ENCODE results near the gene SH3BGR.
"Not testable (repeated sequence)": the region's sequence is repeated elsewhere in the genome, so short reads cannot be mapped to it uniquely, and the experiment has no call there.

Gene SH3BGR

DNA sequence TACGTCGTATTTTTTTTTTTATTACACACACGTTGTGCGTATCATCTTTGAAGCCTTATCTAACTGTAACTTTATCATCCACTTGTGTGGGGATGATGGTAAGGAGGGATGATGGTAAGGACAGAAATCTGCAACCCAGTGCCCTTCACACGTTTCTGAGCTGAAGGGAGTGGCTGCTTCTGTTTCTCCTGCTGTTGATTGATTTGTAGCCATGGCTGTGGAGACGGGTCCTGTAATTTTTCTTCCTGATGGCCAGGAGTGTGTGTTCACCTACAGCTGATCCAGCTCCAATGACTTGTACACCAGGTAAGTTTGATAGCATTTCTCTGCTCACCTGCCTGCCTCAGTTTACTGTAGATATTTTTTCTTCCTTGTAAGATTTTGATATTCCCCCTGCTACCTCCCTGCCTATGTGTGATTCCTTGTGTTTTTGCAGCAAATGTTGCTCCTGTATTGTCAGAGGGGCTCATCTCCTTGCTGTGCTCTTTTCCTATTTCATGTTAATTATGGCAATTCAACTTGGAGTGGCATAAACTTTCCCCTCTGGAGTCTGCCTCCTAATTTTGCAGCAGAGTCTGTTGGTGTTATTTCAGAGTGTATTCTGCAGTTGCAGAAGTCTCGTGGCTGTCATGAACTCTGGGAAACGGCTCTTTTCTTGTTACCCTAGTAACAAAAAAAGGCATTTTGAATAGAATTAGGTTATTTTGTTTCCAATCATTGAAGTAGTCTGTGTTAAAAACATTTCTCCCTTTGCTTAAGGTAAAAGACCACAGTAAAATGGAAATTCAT lies 64.1 kb downstream of the SH3BGR start:
- no peak for DNase-seq (ENCODE audit: low read depth)

- DNase-seq (ENCODE audit: low read depth): peak; percentile 12
Observed at GRCh38 chr21:39518055-39518846, 66.5 kb downstream of the SH3BGR start.

DNA sequence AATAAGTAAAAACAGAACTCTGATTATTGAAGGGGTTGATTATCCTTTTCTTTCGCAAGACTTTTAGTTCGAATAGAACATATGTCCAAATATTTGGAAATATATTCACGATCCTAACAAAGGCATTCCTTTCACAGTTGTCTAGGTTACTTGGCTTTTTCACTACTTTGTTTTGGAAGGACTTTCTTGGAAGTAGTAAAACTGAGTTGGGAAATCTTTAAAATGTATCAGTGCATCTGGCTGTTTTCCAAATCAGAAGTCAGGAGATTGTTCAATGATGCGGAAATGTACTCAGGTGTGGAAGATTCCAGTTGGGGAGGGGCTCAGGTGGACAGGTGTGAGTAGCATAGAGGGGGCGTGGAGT lies 67.1 kb downstream of the SH3BGR start:
- no peak for DNase-seq (ENCODE audit: low read depth)

- DNase-seq (ENCODE audit: low read depth): no peak
Observed at GRCh38 chr21:39519835-39520234, 68.1 kb downstream of the SH3BGR start.

- DNase-seq (ENCODE audit: low read depth): no peak
Observed at GRCh38 chr21:39523399-39523798, 71.6 kb downstream of the SH3BGR start.

DNA sequence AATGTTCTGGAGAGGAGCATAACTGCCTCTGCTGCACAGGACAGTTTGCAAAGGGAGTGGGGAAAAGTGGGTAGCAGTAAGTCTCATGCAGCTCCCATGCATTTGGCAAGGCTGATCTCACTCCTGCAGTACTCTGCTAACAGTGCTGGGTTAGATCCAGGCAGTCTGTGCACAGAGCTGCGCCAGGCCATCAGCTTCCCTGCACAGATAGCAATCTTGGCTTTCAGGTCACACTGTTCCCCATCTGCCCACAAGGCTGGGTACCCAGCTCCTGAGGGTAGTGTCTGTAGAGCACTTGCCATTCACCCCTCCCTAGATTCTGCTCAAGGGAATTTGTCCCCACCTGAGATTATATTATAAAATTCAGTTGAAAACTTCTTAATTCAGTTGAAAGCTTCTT lies 72.1 kb downstream of the SH3BGR start:
- DNase-seq (ENCODE audit: low read depth): no peak

GRCh38 chr21:39525129-39525528 lies 73.4 kb downstream of the SH3BGR start:
- no peak for DNase-seq (ENCODE audit: low read depth)

GRCh38 chr21:39525601-39526000 lies 73.8 kb downstream of the SH3BGR start:
- no peak for DNase-seq (ENCODE audit: low read depth)

DNA sequence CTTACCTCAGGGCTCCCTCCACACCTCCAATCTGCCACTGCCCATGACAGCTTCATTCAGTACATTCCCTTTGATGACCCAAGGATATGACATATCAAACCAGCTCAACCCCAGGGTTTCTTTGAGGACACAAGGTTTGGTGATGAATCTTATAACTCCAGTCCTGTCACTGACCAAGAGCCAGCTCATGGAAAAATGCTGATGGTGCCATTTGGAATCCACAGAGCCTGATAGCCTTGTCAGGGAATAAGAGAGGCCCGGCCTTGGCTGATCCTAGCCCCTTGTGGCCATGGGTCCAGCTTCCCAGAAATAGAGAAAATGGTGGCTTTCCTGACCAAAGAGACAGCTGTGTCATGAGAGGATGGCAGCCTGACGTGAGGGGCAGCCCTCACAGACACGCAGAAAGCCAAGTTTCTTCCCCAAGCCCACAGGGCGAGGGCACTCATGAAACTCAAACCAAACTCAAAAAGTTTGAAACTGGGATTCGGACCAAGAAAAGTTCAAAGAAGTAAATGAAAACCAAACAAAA lies 75.4 kb downstream of the SH3BGR start:
- no peak for DNase-seq (ENCODE audit: low read depth)

GRCh38 chr21:39527664-39528381 lies 76.1 kb downstream of the SH3BGR start:
- DNase-seq (ENCODE audit: low read depth): no peak

- no peak for DNase-seq (ENCODE audit: low read depth)
Observed at GRCh38 chr21:39529026-39529425, 77.3 kb downstream of the SH3BGR start.

GRCh38 chr21:39531064-39531463 lies 79.3 kb downstream of the SH3BGR start:
- no peak for DNase-seq (ENCODE audit: low read depth)

DNA sequence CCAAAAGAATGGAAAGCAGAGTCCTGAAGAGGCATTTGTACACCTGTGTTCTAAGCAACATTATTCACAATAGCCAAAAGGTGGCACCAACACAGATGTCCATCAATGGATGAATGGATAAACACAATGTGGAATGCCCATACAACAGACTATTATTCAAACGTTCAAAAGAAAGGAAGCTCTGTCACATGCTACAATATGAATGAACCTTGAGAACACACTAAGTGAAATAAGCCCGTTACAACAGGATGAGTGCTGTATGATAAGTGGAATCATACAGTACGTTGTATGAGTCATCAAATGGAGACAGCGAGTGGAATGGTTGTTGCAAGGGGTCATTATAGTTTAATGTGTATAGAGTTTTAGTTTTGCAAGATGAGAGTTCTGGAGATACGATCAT lies 80.1 kb downstream of the SH3BGR start:
- no peak for DNase-seq (ENCODE audit: low read depth)

DNA sequence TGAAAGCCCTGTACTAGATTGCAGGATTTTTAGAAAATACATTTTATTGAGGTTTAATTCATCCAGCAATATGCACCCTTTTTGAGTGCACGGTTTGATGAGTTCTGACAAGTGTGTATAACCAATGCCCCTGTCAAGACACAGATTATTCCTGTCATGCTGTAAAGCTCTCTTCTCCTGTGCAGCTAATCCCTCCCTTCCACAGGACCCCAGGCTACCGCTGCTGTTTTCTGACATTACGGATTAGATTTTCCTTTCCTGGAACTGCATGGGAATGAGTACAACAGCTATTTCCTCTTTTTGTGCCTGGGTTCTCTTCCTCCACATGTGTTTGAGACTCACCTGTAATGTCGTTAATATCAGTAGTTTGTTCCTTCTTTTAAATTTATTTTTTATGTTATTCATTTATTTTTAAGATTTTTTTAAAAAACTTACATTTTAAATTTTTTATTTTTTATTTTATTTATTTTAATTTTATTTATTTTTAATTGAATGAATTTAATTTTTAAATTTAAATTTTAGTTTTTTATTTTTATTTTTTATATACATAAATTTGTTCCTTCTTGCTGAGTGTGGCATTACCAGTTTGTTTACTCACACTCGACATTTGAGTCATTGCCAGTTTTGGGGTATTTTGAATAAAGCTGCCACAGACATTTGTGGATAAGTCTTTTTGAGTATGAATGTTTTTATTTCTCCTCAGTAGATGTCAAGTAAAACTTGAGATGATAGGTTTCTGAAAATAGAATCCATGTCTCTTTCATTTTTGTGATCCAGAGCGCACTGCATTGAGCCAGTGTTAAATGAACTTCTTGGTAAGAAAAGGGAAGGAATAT lies 82.0 kb downstream of the SH3BGR start:
- no peak for DNase-seq (ENCODE audit: low read depth)

- no peak for DNase-seq (ENCODE audit: low read depth)
Observed at GRCh38 chr21:39535646-39536437, 84.1 kb downstream of the SH3BGR start.

- DNase-seq (ENCODE audit: low read depth): no peak
Observed at GRCh38 chr21:39536835-39537234, 85.1 kb downstream of the SH3BGR start.

GRCh38 chr21:39537571-39537970 lies 85.8 kb downstream of the SH3BGR start:
- no peak for DNase-seq (ENCODE audit: low read depth)

- no peak for DNase-seq (ENCODE audit: low read depth)
Observed at GRCh38 chr21:39538453-39539042, 86.8 kb downstream of the SH3BGR start.

DNA sequence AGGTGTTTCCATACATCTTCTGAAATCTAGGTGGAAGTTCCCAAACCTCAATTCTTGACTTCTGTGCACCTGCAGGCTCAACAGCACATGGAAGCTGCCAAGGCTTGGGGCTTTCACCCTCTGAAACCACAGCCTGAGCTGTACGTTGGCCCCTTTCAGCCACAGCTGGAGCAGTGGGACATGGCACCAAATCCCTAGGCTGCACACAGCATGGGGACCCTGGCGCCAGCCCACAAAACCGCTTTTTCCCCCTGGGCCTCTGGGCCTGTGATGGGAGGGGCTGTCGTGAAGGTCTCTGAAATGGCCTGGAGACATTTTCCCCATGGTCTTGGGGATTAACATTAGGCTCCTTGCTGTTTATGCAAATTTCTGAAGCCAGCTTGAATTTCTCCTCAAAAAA lies 88.6 kb downstream of the SH3BGR start:
- not testable (repeated sequence) for DNase-seq (ENCODE audit: low read depth)

DNA sequence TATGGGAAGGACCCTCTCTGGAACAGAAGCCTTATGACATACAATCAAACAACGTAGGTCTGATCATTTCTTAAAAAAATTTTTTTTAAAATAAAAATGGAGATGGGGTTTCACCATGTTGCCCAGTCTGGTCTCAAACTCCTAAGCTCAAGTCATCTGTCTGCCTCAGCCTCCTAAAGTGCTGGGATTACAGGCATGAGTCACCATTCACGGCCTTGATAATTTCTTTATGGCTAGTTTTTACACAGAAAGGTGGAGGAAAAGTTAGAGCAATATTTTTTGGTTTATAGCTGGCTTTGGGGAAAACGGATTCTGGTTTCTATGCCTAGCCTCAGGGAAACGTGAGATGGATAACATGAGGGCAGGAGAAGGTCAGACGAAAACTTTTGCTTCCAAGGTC lies 91.0 kb downstream of the SH3BGR start:
- DNase-seq (ENCODE audit: low read depth): no peak
